ENCODE data around the gene PFKFB2.

- TF ChIP-seq CTCF (IDR thresholded peaks at IDR 0.05; ENCODE audit: low read depth, low read length) (no peak), EZH2phosphoT487 (IDR thresholded peaks at IDR 0.05; ENCODE audit: low read depth) (no peak)
Observed at GRCh38 chr1:207017615-207018559, 35.2 kb upstream of the PFKFB2 start.

Data from OCI-LY3 (cell line).